Left lobe of liver (tissue), 2 donors: ENCODE data around the gene ERGIC3. TPM values are rescaled to one million over a fixed set of nuclear protein-coding genes. Genes with fewer than 3 reads are reported as not detected.
"Not testable (repeated sequence)": the region's sequence is repeated elsewhere in the genome, so short reads cannot be mapped to it uniquely, and the experiment has no call there.

Source experiments
- ATAC-seq: fragments of 200-7000 bp; cut with Tn5 transposase; one replicate; pipeline ENCODE4 v1.9.1; 2020; ENCODE audit warnings: mild to moderate bottlenecking, moderate library complexity
- DNase-seq: peaks from one replicate; pipeline ENCODE4 v3.0.0-alpha.2; 2020; ENCODE audit warnings: low spot score
- total RNA-seq: library from RNA; stranded (reverse); gene quantifications from one replicate; pipeline ENCODE4 v1.2.1, GENCODE V29; 2021
- donor health status: DM: no; HTN: no; CAD: no; lungs with moderate emphysema.
- donor health status: DM: no; HTN: yes; CAD: no.

The ERGIC3 gene
- total RNA-seq, 1 donor from 2014 or later: 107 TPM

GRCh38 chr20:35517125-35517524 lies 24.8 kb upstream of the ERGIC3 start:
- no peak for DNase-seq
- no peak for ATAC-seq

DNA sequence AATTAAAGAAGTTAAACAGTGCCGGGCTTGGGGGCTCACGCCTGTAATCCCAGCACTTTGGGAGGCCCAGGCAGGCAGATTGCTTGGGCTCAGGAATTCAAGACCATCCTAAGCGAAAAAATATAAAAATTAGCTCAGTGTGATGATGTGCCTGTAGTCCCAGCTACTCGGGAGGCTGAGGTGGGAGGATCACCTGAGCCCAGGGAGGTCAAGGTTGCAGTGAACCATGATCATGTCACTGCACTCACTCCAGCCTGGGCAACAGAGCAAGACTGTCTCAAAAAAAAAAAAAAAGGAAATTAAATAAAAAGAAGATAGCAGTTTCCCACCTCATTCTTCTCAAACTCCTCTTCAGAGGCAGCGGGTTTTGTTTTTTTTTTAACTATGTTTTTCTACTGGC lies 24.1 kb upstream of the ERGIC3 start:
- ATAC-seq, DNase-seq: not testable (repeated sequence)

GRCh38 chr20:35518955-35519354 lies 22.9 kb upstream of the ERGIC3 start:
- ATAC-seq: no peak
- no peak for DNase-seq

GRCh38 chr20:35523298-35523888 lies 18.5 kb upstream of the ERGIC3 start:
- no peak for DNase-seq

DNA sequence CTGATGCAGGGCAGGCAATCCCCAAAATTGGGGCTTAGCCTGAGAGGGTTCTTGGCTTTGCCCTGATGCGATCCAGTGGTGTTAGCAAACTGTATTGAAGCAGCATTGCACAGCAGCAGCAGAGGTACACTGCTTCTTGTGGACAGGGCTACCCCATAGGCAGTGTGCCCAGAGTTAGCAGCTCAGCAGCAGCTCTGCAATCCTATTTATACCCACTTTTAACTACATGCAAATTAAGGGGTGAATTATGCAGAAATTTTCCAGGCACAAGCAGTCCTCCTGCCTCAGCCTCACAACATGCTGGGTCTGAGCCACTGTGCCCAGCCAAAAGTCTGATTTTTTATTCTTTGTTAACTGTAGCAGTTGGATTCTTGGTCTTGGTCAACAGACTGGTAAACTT lies 16.2 kb upstream of the ERGIC3 start:
- DNase-seq (no peak), ATAC-seq (no peak)

More at GRCh38 chr20:35523298-35523888, 18.5 kb upstream of the ERGIC3 start:
- peak; percentile 89 for ATAC-seq

DNA sequence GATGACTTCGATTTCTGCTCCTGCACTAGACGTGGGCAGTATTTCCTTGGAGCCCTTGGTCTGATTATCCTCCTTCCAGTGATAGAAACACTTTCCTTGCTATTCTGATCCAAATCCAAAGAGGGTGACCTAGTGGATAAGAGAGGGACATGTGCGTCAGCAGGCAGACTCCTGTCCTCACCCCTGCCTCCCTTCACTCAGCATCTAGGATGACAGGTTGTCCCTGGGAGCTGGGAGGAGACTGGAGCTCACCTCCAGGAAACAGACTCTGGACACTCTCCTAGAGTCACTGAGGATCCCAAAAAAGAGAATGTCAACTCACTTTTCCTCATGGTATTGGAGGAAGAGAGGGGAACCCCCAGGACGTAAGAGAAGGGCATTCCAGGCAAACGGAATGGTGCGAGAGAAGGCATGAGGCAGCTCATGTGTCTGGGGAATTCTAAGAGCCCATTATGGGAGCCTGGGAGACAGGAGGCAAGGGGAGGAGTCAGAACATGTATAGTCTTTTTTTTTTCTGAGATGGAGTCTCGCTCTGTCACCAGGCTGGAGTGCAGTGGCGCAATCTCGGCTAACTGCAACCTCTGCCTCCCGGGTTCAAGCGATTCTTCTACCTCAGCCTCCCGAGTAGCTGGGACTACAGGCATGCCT lies 14.6 kb upstream of the ERGIC3 start:
- no peak for ATAC-seq
- DNase-seq: no peak

DNA sequence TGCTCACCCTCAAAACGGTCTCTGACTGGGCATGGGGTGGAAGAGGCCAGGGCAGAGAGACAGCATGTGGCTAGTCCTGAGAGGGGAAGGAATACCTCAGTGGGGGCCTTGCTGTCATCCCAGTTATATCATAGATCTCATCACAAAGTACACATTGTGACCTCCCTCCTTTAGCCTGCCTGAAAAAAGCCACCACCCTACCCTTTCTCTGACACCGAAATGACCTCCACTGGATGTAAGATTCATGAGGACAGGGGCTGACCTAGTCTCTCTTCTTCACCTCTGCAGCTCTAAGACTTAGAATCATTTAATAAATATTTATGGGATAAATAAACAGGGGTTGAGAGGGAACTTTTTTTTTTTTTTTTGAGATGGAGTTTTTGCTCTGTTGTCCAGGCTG lies 12.3 kb upstream of the ERGIC3 start, which contains the start of gene C20orf173:
Gene C20orf173 (minus strand): TSS at position 101 of the 400 bp plus-strand sequence. CDS start 279 bp downstream, outside the sequence.
- no peak for ATAC-seq
- no peak for DNase-seq

GRCh38 chr20:35539756-35540212 lies 2.1 kb upstream of the ERGIC3 start:
- DNase-seq (no peak), ATAC-seq (no peak)

GRCh38 chr20:35541118-35541782 lies 628 bp upstream of the ERGIC3 start:
- no peak for ATAC-seq
- DNase-seq: no peak

- DNase-seq (no peak), ATAC-seq (no peak)
These were observed 1.1 kb downstream of the ERGIC3 start for GRCh38 chr20:35542990-35543389.

DNA sequence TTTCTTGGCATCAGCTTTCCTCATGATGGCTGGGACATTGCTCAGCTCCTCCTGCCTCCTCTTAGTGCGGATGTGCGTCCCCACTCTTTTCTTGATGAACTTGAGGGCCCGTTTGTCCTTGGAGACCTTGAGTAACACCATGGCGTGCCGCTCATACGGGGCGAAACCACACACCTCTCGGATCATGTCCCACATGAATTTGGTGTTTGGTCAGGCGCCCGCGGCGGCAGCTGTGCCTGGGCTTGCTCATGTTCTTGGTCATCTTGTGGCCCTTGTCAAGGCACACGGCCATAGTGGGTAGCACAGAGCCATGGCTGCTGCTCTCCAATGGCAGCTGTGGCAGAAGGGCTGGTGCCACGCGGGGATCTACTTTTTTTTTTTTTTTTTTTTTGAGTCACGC lies 2.6 kb downstream of the ERGIC3 start:
- no peak for DNase-seq

DNA sequence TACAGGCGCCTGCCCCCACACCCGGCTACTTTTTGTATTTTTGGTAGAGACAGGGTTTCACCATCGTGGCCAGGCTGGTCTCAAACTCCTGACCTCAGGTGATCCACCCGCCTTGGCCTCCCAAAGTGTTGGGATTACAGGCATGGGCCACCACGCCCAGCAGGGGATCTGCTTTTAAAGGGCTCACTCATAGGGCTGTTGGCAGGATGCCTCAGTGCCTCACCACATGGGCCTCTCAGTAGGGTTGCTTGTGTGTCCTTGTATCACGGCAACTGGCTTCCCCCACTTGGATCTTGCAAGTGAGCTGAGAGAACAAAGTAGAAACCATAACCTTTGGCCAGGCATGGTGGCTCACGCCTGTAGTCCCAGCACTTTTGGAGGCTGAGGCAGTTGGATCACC lies 3.1 kb downstream of the ERGIC3 start:
- not testable (repeated sequence) for DNase-seq, ATAC-seq

More for the DNA sequence above, 2.6 kb downstream of the ERGIC3 start:
- no peak for ATAC-seq

DNA sequence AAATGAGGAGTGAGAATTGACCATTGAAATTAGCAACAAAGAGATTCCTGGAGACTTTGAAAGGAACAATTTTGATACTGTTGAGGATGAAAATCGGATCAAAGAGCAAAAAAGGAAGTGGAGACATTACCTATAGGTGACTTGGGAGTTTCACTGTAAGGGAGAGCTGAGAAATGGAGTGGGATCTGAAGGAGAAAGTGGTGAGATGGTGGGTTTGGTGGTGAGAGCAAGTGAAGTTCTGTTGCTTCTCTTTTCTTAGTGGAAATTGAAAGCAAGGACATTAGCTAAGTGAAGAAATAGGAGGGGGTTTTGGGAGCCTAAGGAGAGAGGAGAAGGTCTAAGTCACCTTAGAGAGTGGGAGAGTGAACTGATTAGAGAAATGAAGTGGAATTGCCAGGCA lies 4.2 kb downstream of the ERGIC3 start:
- DNase-seq (no peak), ATAC-seq (no peak)

DNA sequence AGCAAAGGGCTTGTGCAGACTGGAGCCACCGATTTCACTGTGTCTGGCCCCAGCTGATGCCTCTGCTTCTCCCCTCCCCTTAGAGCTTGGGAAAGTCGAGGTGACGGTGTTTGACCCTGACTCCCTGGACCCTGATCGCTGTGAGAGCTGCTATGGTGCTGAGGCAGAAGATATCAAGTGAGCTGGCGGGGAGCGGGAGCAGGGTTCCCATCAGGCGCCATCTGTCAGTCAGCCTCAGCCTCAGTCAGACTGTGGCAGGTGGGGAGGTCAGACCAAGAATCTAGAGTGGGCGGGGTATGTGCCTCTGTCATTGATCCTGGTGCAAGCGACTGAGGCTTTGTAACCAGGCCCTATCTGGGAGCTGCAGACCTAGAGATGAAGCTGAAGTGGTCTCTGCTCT lies 5.5 kb downstream of the ERGIC3 start:
- ATAC-seq: no peak
- no peak for DNase-seq

DNA sequence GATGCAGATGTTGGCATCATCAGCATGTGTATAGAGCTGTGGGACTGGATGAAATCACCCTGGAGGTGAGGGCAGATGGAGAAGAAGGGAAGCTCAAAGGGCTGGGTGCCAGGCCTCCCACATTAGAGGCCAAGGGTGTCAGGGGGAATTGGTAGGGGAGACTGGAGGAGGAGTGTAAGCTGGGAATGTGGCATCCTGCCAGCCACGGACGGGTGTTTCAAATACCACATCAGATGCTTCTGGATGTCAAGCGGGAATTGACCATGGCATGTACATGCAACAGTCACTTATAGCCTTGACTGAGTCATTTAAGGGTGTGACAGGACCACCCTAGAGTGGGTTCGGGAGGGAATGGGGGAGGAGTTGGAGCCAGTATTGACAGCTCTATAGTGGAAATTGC lies 9.6 kb downstream of the ERGIC3 start:
- no peak for ATAC-seq
- DNase-seq: no peak

DNA sequence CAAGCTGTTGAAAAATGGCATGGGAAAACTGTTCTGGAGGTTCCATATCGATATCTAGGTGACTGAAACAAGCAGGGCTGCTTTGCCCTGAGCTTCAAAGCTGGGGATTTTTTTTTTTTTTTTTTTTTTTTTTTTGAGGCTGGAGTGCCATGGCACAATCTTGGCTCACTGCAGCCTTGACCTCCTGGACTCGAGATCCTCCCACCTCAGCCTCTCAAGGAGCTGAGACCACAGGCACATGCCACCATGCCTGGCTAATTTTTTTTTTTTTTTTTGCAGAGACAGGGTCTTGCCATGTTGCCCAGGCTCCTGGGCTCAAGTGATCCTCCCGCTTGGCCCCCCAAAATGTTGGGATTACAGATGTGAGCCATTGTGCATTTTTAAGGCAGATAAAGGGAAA lies 11.0 kb downstream of the ERGIC3 start:
- DNase-seq (no peak), ATAC-seq (no peak)

DNA sequence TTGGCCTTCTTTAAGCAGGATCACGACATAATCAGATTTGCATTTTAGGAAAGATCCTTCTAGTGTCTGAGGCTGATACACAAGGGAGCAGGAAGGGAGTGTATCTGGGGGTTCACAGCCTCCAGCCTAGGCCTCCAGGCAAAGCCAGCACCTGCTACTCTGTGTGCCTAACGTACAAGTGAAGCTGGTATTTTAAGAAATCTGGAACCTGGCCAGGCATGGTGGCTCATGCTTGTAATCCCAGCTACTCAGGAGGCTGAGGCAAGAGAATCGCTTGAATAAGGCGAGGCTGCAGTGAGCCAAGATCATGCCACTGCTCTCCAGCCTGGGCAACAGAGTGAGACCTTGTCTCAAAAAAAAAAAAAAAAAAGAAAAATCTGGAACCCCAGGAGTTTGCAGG lies 13.6 kb downstream of the ERGIC3 start:
- not testable (repeated sequence) for ATAC-seq, DNase-seq

DNA sequence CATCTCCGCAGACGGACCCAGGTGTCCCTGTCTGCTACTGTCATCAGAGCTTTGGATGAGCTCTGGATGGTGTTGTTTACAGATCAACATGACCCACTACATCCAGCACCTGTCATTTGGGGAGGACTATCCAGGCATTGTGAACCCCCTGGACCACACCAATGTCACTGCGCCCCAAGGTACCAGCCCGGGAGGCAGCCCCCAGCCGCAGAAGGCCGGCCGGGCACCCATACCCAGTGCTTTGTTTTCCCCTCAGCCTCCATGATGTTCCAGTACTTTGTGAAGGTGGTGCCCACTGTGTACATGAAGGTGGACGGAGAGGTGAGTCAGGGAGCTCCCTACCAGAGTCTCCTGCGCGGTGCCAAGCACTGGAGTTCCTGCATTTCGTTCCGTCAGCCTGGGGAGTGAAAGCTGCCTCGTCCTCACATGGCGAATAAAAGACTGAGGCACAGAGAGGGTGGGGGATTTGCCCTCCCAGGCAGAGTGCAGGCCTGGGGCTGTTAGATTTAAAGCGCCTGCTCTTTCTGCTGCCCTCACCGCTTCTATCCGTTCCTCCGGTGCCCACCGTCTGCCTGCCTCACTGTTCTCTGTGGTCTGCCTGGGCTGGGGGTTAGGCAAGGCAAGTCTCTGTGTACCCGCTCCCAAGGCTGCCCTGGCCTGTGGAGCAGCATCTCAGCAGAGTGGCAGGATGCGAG lies 14.2 kb downstream of the ERGIC3 start:
- DNase-seq (no peak), ATAC-seq (no peak)

- DNase-seq (no peak), ATAC-seq (no peak)
These were observed 15.0 kb downstream of the ERGIC3 start for GRCh38 chr20:35556871-35557270.

GRCh38 chr20:35558451-35558850 lies 16.6 kb downstream of the ERGIC3 start:
- ATAC-seq (no peak), DNase-seq (no peak)

DNA sequence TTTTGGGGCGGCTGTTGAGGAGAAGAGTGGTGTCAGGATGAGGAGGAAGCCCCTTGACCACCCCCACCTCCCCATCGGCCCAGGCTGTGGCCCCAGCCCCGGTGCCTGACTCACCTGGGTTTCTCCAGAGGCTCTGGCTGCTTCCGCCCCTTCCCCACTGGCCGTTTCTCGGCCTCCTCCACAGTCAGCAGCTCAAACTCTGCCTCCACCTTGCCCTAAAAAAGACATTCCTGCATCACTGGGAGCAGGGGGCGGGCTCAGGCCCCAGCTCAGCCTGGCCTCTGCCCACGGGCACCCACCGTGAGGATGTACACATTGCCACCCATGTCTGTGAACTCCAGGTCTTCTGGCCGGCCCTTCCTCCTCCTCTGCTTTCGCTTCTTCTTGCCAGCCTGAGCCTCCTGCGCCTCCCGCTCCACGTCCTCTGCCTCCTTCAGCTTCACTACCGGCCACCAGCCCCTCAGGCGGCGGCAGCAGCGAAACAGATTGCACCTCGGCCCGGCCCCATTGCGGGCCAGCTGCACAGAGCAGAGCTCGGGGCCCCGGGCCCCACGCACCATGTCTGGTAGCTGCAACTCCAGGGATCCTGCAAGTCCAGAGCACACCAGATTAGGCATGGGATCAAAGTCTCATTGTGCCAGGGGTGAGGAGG lies 17.3 kb downstream of the ERGIC3 start:
- DNase-seq: no peak
- ATAC-seq: no peak
